GM21737 (cell line): ENCODE results near the gene SUFU.

Experiments used
- ATAC-seq: cut with Tn5 transposase; IDR thresholded peaks from one replicate; pipeline ENCODE4 v1.9.1; 2021; ENCODE audit warnings: mild to moderate bottlenecking, moderate library complexity; ENCODE audit not compliant: unreplicated experiment

The SUFU gene

DNA sequence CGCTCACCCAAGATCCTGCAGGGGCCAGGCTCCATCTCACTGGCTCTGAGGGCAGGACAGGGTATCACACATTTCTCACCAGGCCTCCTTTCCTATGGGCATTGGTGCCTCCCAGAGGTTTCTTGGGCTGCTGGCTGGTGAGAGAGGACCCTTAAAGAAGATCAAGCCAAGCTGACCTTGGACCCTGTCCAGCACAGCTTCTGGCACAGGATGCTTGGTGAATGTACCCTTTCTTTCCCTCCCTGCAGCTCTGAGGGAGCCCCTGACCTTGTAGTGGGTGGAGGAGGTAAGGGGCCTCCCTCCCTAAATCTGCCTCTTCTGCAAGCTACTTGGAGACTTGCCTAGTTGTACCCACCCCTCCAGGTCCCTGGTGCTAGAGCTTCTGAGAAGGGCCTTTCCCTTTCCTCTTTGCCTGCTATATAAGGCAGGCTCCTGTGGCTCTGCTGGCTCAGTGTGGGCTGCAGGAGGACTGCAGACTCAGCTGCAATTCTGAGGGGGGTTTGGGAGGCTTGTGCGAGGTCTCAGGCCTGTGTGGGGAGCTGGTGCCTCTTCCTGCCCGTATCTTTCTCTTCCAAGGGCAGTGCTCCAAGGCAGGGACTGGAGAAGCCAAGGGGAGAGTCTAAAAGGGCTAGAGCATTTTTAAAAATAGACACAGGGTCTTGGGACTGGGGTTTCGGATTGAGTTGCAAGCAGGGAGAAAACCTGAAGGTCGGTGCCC is 128.8 kb downstream of the SUFU start:
- no peak for ATAC-seq

- no peak for ATAC-seq
These were observed 129.5 kb downstream of the SUFU start for GRCh38 chr10:102633287-102633686.

DNA sequence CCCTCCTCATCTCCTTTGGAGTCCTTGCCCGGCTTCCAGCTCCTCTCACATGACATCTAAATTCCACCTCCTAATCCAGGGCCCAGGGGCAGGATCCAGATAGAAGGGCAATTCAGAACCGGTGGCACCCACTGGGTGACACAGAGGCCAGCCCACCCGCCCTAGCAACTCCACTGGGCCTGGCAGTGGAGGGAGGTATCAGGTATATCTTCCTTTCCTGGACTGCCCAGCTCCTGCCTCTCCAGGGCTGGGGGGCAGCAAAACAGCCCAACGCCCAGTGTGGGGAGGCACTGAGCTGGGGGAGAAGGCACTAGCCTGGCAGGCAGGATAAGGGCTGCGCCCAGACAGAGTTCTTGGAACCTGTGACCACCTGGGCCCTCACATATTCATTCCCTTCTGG is 130.1 kb downstream of the SUFU start:
- ATAC-seq, result no peak

DNA sequence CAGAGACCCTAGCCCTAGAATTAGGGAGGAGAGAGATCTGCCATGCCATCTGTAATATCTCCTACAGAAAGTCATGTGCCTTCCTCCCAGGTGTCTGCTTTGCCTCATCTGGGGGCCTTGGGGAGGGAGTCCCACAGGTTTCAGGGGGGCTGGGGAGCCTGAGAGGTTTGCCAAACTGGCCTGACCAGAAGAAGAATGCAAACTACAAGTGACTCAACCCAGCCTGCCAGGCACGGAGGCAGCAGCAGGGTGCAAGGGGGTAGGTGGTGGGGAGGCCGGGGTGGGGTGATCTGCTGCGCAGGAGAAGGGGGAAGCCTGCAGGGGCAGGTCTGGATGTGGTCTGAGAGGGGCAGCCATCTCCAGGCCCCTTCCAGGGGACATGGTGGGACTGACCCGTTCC is 130.9 kb downstream of the SUFU start:
- no peak for ATAC-seq

- ATAC-seq, result no peak
These were observed 131.6 kb downstream of the SUFU start for GRCh38 chr10:102635377-102635776.

DNA sequence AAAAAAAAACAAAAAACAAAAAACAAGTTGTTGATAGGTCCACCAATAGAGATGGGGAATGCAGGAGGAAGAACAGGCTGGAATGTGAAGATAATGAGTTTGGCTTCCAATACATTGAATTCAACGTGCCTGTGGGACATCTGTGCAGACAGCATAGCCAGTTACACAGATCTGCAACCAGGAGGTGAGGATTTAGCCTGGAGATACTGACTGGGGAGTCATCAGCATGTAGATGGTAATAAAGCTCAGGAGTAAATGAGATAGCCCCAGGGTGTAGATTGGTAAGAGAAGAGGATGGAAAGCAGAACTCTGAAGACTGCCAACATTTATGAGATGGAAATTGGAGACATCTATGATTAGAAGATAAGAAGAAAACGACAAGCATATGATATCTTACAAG is 135.8 kb downstream of the SUFU start:
- no peak for ATAC-seq

GRCh38 chr10:102641402-102641801 is 137.6 kb downstream of the SUFU start:
- ATAC-seq, result no peak

DNA sequence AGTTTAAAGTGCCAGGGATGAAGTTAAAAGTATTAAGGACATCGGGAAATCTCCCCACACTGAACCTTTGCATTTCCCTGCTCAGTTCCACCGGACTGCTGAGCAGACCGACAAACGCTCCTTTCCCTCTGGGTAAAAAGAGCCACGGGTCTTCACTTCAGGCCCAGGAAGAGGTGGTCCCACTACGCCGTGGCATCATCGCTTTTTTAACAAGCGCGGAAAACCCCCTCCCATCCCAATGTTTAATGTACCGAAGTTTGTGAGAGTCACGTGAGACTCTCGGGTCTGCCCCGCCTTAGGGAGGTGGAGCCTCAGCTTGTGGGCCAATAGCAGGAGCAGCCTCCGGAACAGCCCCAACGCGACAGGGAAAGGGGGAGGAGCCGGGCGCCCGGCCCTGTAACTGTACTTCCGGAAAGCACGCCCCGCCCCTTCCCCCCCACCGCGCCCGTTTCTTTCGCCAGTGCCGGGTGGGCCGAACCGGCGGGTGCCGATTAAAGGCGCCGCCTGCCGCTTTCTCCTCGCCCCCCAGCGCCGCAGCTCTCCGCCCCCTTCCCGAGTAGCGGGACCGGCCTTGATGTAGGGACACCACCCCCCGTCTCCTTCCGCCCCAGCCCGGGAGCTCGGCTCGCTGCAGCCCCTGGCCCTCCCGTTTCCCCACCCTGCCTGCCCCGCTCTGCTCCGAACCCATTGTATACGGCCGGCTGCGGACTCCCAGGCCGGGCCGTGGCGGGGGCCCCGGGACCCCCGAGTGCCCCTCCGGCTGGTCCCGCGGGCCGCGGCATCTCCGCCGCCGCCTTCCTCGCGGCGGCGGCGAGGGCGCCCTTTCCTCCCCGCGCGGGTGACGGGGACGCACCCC is 138.3 kb downstream of the SUFU start:
- ATAC-seq, result peak; percentile 49

DNA sequence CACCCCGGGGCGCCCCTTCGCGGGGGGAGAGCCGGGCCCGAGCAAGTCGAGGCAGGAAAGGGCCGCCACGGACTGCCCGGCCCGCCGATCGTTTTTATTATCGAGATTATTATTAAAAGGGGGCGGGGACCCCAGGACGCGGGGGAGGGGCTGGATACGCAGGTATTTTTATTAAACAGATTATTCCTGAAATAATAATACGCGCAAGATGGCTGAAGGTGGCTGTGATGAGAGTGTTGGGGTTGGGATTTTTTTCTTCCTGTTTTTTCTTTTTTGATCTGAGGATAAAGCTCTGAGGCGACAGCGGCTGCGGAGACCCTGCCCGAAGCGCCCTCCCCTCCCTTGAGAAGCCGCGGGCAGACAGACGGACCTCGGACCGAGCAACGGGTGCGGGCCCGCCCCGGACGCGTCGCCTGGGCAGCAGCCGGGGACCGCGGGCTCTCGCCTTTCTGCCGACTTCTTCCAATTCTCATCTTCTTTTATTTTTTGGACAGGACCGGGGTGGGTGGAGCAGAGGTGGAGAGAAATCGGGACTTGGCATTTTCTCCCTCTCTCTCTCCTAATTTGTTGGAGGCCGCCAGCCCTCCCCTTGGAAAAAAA is 139.1 kb downstream of the SUFU start:
- ATAC-seq, result no peak

- ATAC-seq, result no peak
These were observed 139.7 kb downstream of the SUFU start for GRCh38 chr10:102643336-102644065.

DNA sequence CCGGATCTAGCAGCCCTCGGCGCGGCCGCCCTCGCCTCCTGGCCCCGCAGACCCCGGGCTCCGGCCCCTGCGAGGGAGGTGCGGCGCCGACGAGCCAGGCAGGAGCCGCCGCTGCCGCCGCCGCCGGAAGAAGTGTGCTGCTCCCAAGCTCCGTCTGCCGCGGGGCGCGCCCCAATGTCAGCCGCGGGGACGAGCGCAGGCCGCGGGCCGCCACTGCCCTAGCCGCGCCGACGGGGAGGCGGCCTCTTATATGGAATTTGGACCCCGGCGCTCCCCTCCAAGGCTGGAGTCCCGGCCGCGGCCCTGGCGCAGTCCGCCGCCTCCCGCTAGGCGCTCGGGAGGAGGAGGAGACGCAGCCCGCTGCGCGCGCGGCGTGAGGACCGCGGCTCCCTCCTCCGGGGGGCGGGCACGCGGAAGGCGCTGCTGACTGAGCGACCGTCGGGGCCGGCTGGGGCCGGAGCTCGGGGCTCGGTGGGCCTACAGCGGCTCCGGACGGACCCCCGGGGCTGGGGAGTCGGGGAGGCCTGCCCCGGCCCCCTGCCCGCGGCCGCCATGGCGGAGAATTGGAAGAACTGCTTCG is 140.4 kb downstream of the SUFU start, which contains the start of gene TRIM8:
TRIM8 (plus strand) TSS at position 414 of the 580 bp plus-strand sequence; CDS start at position 553, 139 bp downstream.
- no peak for ATAC-seq

- ATAC-seq, result no peak
These were observed 141.0 kb downstream of the SUFU start for GRCh38 chr10:102644646-102645387.

DNA sequence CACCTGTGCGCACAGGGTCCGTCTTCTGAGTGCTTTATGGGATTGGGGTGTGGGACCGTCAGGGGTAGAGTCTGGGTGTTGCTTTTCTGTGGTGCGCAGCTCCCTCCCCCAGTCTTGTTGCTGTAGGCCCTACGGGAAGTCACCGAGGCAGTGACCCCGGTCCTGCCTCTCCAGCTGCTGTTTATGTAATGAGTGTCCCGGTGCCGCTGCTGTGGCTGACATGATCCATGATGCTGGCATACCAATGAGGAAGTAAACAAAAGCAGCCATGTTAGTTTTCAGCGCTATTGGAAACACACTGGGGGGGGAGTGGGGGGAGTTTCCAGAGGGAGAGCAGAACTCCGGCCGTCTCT is 141.6 kb downstream of the SUFU start:
- ATAC-seq, result no peak

DNA sequence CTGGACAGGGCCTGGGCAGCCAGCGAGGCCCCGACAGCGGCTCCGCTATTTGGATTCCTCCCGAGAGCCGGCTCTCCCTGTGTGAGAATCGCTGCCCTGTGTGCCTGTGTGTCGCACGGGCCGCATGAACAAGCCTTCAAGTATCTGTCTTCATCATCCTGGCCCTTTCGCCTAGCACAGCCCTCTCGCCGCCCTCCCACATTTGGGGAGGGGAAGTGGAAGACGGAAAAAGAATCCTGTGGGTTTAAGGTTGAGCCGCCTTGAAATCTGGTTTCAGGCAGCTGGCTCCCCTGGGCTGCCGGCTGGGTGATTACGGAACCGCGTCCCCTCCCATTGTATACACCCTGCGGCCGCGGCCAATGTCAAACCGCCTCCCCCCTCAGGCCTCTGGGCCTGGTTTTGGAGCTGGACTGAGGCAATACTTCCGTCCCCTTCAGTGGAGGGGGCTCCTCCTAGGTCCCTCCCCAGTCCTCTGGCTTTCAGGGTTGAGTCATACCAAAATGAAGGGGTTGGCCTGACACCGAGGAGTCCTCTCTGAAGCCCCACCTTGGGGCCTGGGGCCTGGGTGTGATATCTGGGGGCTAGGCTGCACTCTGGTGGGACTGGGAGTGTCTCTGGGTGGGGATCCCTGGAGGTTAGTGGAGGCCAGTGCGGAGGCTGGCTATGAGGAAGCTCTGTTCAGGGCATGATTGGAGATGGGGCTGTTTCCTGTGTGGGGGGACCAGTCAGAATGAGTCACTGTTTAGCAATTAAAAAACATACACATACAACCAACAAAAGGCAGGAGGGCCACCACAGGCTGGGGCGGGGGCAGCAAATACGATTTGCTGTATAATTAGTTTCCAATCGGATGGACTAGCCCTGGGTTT is 142.2 kb downstream of the SUFU start:
- ATAC-seq, result peak; percentile 16

DNA sequence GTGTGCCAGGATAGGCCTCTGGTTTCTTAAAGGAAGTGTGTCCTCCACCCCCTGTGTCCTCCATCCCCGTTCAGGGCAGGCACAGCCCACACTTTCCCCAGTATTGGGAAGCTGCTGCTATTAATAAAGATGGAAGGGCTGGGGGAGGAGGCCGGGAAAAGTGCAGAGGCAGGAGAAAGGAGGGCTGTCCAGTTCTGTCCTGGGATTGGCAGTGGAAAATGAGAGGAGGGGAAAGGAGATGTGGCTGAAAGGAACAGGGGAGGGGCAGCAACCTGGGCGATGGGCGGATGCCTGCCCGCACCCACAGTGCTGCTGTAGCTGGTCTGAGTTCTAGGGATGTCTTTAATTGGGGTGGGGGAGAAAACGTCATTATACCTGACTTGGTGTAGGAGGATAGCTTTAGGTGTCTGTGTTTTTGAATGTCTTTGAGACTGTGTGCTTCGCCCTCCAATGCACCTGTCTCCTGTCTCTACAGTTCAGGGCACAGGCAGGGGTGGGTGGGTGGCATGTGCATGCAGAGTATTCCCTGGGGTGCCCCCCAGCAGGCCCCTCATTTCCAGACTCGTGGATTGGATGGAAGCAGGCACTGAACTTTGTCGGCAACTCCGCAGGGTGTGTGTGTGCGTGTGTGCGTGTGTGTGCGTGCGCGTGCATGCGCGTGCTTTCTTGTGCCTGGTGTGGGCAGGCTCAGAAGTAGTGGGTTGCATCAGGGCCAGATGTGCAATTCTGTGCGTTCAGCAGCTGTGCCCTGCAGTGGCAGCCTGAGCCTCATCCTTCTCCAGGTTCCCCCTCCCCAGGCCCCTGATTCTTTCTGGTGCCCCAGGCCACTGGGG is 143.1 kb downstream of the SUFU start:
- ATAC-seq, result no peak

- ATAC-seq, result no peak
These were observed 143.9 kb downstream of the SUFU start for GRCh38 chr10:102647443-102648268.

- no peak for ATAC-seq
These were observed 144.6 kb downstream of the SUFU start for GRCh38 chr10:102648269-102648888.
